GM12878 (cell line): Measurements from ENCODE around the gene VPS16. TPM values are rescaled to one million over a fixed set of nuclear protein-coding genes. Genes with fewer than 3 reads are reported as not detected.
A peak's percentile ranks its signal among the peaks of the same experiment; 100 is the strongest.

Source experiments
- ATAC-seq: fragments of 200-7000 bp; cut with Tn5 transposase; 3 replicates; pipeline ENCODE4 v1.9.1; 2020; ENCODE audit warnings: mild to moderate bottlenecking, moderate library complexity
- BruUV-seq: library from RNA; stranded (reverse); fragments of 400-500 nt; replicated peaks from 2 replicates; lab custom pipeline; 2021; lab: Mats Ljungman, UMichigan
- CTCF ChIA-PET: fragments of 300-600 bp; sonication (Branson Sonifier 250); formaldehyde crosslinking; extraction: SDS; loops from one replicate; lab custom pipeline; 2021; ENCODE audit warnings: inconsistent platforms; lab: Yijun Ruan, JAX
- POLR2A ChIA-PET: fragments of 350-600 bp; formaldehyde crosslinking; extraction: SDS; loops from one replicate; lab custom pipeline; 2021; ENCODE audit warnings: inconsistent platforms; lab: Charles Lee
- RAD21 ChIA-PET: fragments of 300-600 bp; sonication (Branson Sonifier 250); formaldehyde crosslinking; loops from one replicate; lab custom pipeline; 2023; ENCODE audit warnings: antibody characterized with exemption; ENCODE audit not compliant: unreplicated experiment; lab: Charles Lee
- SMC1A ChIA-PET: fragments of 300-600 bp; sonication (Branson Sonifier 250); formaldehyde crosslinking; loops from one replicate; lab custom pipeline; 2023; ENCODE audit not compliant: unreplicated experiment, uncharacterized antibody; lab: Charles Lee
- DNase-seq: peaks from one replicate; pipeline ENCODE4 v3.0.0-alpha.2; 2011; ENCODE audit warnings: low read depth, low spot score
- FAIRE-seq: peaks from 3 replicates; lab custom pipeline; 2011; peaks lifted over from hg19 to GRCh38; lab: Jason Lieb, UNC
- H2AFZ ChIP-seq: 2 replicates; pipeline ENCODE4 v1.6.0; 2011; ENCODE audit warnings: low read depth, low read length, control low read depth; ENCODE audit not compliant: control insufficient read depth
- H3K27ac ChIP-seq: 2 replicates; pipeline ENCODE4 v1.5.1; 2011; ENCODE audit warnings: control low read depth; ENCODE audit not compliant: control insufficient read depth, insufficient read depth
- H3K27me3 ChIP-seq, 2 experiments: replicated peaks in 1 of 2; 2 replicates each; pipeline versions ENCODE4 v1.6.0 to v1.6.1; 2011; ENCODE audit warnings: low read length in 1 of 2; ENCODE audit not compliant: control insufficient read depth in 2 of 2, insufficient read depth in 2 of 2
- H3K36me3 ChIP-seq, 2 experiments: 2 replicates each; pipeline ENCODE4 v1.5.1; 2011; ENCODE audit warnings: low read length in 1 of 2; ENCODE audit not compliant: control insufficient read depth in 2 of 2, insufficient read depth in 2 of 2
- H3K4me1 ChIP-seq: 2 replicates; pipeline ENCODE4 v1.6.1; 2011; ENCODE audit warnings: mild to moderate bottlenecking, low read length, moderate library complexity, mixed read lengths; ENCODE audit not compliant: control insufficient read depth, insufficient read depth
- H3K4me2 ChIP-seq: 2 replicates; pipeline ENCODE4 v1.6.0; 2011; ENCODE audit warnings: control low read depth; ENCODE audit not compliant: control insufficient read depth, insufficient read depth
- H3K4me3 ChIP-seq: fragments of 200-600 bp; sonication (generic); 2 replicates; pipeline ENCODE4 v1.5.1; 2016
- H3K79me2 ChIP-seq: 2 replicates; pipeline ENCODE4 v1.6.0; 2011; ENCODE audit warnings: low read length; ENCODE audit not compliant: control insufficient read depth, insufficient read depth
- H3K9ac ChIP-seq: 2 replicates; pipeline ENCODE4 v1.8.0; 2011; ENCODE audit warnings: low read length, control low read depth, mixed read lengths; ENCODE audit not compliant: control insufficient read depth, insufficient read depth
- H3K9me3 ChIP-seq: replicated peaks from 3 replicates; pipeline ENCODE4 v1.5.1; 2011; ENCODE audit warnings: mild to moderate bottlenecking, low read length; ENCODE audit not compliant: control insufficient read depth, insufficient read depth
- H4K20me1 ChIP-seq: 2 replicates; pipeline ENCODE4 v1.6.0; 2011; ENCODE audit not compliant: control insufficient read depth, insufficient read depth
- CUX1 ChIP-seq: IDR thresholded peaks from 2 replicates; pipeline ENCODE4 v1.6.1; 2012; ENCODE audit warnings: improper control_type of control experiment, low read depth, low read length; ENCODE audit not compliant: insufficient replicate concordance
- RUNX3 ChIP-seq: IDR thresholded peaks from 2 replicates; pipeline ENCODE4 v1.6.1; 2012; ENCODE audit warnings: low read length, inconsistent platforms
- ZBTB4 ChIP-seq: fragments of 450-650 bp; formaldehyde crosslinking; IDR thresholded peaks from 2 replicates; pipeline ENCODE4 v1.4.0; 2022; ENCODE audit warnings: mild to moderate bottlenecking, moderate library complexity
- ZNF384 ChIP-seq: IDR thresholded peaks from 2 replicates; pipeline ENCODE4 v1.6.1; 2012; ENCODE audit warnings: low read depth, mild to moderate bottlenecking, low read length, improper control_type of control experiment, borderline replicate concordance
- WGBS: methylation state at CpG from one replicate; pipeline ENCODE4 v1.1.6; 2016; ENCODE audit warnings: low lambda C conversion rate; ENCODE audit not compliant: insufficient replicate concordance, insufficient coverage; ENCODE audit errors: missing lambda C conversion rate; 5-methylcytosine and 5-hydroxymethylcytosine counted together
- in situ Hi-C: fragments of 300-500 bp; cut with MboI; formaldehyde crosslinking; loops from 9 replicates; pipeline ENCODE4 v1.14.3; 2018; ENCODE audit warnings: mixed read lengths
- intact Hi-C: fragments of 100-400 bp; cut with micrococcal nuclease; formaldehyde crosslinking; loops from one replicate; pipeline ENCODE4 v1.14.2; 2022; ENCODE audit not compliant: unreplicated experiment
- polyA plus RNA-seq, 11 experiments: library from polyadenylated mRNA; depleted of rRNA in 4 of 11; unstranded in 6 of 11; stranded (reverse) in 5 of 11; fragments of >200 nt; fragmentation: Nextera tagmentation in 4 of 11; fragmentation: Illumina TruSeq in 1 of 11; extraction: Ambion mirVana in 4 of 11; extraction: Trizol in 1 of 11; gene quantifications; 1 replicate in 1 of 11; 2 replicates in 10 of 11; pipeline versions ENCODE4 v1.2.1 to v1.2.3, GENCODE V29; 2011 to 2016; ENCODE audit warnings: inconsistent platforms in 2 of 11, missing spikeins in 2 of 11, low read depth in 1 of 11
- total RNA-seq, 4 experiments: library from RNA; depleted of rRNA in 3 of 4; stranded (reverse); fragments of >200 nt in 3 of 4; fragmentation: Illumina TruSeq in 1 of 4; extraction: Trizol in 1 of 4; gene quantifications; 2 replicates each; pipeline versions ENCODE4 v1.2.1 to v1.2.3, GENCODE V29; 2013 to 2021

Gene VPS16
- total and polyA plus RNA-seq, 10 of the 15 experiments (the other 5 are each of a cell fraction or from before 2014, with no cell fraction given) = 8.4 to 37.5 (median 26.4) TPM

- POLR2A ChIA-PET = no interaction called here
- FAIRE-seq = peak; percentile 44
- intact Hi-C loops = no loop called here
These were observed 58.7 kb downstream of the VPS16 start for GRCh38 chr20:2899243-2899642.

More at GRCh38 chr20:2899243-2899642, 58.7 kb downstream of the VPS16 start:
- ChIA-PET SMC1A (no interaction called here), CTCF (no interaction called here), RAD21 (no interaction called here)
- BruUV-seq = TSS peak; percentile 43
- WGBS = 57% methylated on average over 3 of the region's 3 CpGs
- H2AFZ ChIP-seq = no peak overlapping the region
- peak overlapping the region; percentile 18; the same call in 1 of the 2 replicates for H3K4me2 ChIP-seq
- H3K36me3 ChIP-seq = no peaks in the 10 kb centered on the region
- H3K4me3 ChIP-seq = no peak overlapping the region
- H3K9ac ChIP-seq = no peak overlapping the region
- peak; percentile 12 for DNase-seq
- peaks cover 27% of the 10 kb centered on the region for H3K4me1 ChIP-seq
- no peaks in the 10 kb centered on the region for H3K27me3 ChIP-seq
- in situ Hi-C loops = no loop called here
- ATAC-seq = peak; percentile 80
- peaks cover 4% of the 10 kb centered on the region; the same call in 2 of the 3 replicates for H3K9me3 ChIP-seq
- H4K20me1 ChIP-seq = no peaks in the 10 kb centered on the region
- peaks cover 35% of the 10 kb centered on the region for H3K79me2 ChIP-seq
- H3K27ac ChIP-seq = peak overlapping the region; percentile 12; the same call in 1 of the 2 replicates
- TF ChIP-seq ZNF384 = peak; percentile 78
- TF ChIP-seq RUNX3 = peak; percentile 63
- no peak for TF ChIP-seq CUX1
- no peak for TF ChIP-seq ZBTB4 (CRISPR knock-in tag)
